Activated naive CD8-positive, alpha-beta T cell treated with anti-CD3 and anti-CD28 coated beads, Interleukin-2, amount 50 U/mL, for 16 hours (primary cell): ENCODE data around the gene PCED1A.

ENCODE experiments used
- DNase-seq: peaks from one replicate; pipeline ENCODE4 v3.0.0-alpha.2; 2020; ENCODE audit warnings: low read depth, low spot score

PCED1A gene

GRCh38 chr20:2804041-2804828, 36.2 kb downstream of the PCED1A start:
- DNase-seq: no peak

DNA sequence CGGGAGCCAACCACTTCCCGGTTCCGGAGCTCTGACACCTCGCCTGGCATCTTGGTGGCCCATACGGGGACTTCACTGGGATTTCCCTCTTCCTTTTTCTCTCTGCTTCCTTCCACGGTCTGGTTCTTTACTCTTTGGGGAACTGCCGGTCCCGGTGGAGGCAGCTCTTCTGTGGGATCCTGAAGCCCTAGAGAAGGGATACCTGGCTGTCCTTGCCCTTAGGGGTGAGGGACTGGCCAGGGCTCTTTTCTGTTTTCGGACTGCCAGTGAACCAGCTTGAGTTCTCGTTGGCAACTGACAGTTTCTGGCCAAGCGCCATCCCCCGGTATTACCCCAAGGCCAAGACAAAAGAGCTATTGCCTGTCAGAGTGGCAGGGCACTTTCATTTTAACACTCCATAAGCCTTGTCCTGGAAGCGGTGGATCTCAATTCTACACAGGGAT, 39.1 kb downstream of the PCED1A start:
- DNase-seq: no peak

GRCh38 chr20:2800521-2801285, 39.8 kb downstream of the PCED1A start, which contains the start of gene CPXM1:
TSS of gene CPXM1 (minus strand) at chr20:2800627. CDS start at chr20:2800572, 55 bp downstream.
- no peak for DNase-seq

GRCh38 chr20:2799688-2800520, 40.6 kb downstream of the PCED1A start:
- DNase-seq: no peak

DNA sequence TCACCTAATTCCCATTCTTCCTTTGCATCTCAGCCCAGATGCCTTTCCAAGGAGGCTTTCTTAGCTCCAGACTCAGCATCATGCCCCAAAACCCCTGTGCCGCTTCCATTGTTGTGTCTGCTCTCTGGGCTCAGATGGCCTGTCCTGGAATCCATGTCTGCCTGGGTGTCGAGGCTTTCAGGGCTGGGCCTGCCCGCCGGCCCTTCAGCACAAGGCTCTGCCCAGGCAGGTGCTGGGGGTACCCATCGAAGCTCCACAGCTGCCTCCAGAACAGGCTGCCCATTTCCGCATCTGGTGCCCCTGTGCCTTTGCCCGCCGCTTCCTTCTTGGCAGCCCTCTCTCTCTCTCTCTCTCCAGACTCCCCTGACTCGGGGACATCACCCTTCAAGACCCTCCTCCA, 41.2 kb downstream of the PCED1A start:
- DNase-seq: no peak

GRCh38 chr20:2798814-2799213, 41.6 kb downstream of the PCED1A start:
- no peak for DNase-seq

- no peak for DNase-seq
Measured at GRCh38 chr20:2798095-2798805, 42.2 kb downstream of the PCED1A start.

DNA sequence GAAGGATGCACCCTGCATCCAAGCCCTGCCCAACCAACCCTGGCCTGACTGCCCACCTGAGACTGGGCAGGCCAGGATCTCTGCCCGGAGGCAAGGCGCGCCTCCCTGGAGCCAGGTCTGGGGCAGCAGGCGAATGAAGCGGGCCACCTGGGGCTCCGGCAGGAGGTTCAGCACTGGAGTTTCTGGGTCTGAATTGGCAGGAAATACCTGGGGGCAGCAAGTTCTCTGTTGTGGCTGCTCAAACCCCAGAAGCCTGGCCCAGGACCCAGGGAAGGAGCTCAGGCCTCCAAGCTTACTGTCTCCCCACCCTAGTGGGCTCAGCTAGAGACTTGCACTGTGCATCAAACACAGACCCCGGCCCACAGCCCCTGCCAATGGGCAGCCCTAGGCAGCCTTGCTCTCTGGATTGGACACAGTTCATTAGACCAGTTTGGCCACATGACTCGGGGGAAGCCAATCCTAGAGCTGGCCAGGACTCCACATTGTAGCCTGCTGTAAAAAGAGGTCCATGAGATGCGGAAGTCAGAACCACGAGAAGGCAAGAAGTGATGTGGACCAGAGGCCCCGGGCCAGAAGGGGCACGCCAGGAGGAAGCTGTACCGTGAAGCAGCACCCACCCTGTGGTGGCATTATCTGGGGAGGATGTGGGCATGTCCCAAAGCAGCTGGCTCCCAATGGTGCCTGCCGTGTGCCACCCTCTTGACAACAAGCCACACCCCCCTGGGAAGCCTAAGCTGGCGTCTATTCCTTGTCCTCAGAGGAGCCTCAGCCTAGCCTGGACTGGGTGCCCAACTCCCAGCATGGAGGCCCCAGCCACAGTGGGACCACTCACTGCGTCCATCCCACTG, 43.1 kb downstream of the PCED1A start:
- no peak for DNase-seq

DNA sequence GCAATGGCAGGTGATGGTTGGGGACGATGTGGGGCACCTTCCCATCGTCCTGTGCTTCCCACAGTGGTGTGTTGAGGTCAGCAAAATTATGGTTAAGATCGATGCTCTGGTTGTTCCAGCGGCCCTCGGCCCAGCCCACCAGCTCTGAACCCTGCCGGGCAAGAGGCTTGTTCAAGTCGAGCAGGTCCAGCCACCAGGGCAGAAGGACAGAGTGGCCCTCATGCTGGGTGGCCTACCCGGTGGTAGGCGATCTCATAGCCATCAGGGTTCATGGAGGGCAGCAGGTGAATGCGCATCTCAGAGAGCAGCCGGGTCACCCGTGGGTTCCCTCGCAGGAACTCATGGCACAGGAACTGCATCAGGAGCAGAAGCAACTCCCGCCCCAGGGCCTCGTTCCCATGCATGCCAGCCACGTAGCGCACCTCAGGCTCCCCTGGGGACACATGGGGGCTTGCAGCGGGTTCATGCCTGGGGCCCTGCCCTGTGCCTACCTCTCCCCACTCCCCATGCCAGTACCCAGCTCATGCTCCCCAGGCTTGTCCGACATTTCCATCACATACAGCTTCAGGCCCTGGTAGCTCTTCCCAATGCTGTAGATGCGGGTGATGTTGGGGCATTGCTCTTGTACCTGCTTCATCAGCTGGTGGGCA, 44.3 kb downstream of the PCED1A start:
- no peak for DNase-seq

DNA sequence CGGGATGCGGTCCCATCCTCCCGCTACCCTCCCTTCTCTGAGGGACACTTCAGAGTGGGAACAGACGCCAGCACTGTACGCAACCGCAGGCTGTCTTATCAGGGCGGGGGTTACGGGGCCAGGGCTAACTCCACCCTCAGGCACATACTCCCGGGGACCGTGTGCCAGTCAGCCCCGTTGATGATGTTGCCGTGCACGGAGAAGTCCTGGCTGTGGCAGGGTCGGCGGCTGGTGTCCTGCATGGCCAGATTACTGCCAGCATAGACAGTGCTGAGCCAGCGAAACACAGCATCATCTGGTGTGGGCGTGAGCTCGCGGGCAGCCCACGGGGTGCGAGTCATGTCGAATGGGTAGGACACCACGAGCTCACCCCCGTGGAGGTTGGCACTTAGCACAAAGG, 45.0 kb downstream of the PCED1A start:
- DNase-seq: no peak

DNA sequence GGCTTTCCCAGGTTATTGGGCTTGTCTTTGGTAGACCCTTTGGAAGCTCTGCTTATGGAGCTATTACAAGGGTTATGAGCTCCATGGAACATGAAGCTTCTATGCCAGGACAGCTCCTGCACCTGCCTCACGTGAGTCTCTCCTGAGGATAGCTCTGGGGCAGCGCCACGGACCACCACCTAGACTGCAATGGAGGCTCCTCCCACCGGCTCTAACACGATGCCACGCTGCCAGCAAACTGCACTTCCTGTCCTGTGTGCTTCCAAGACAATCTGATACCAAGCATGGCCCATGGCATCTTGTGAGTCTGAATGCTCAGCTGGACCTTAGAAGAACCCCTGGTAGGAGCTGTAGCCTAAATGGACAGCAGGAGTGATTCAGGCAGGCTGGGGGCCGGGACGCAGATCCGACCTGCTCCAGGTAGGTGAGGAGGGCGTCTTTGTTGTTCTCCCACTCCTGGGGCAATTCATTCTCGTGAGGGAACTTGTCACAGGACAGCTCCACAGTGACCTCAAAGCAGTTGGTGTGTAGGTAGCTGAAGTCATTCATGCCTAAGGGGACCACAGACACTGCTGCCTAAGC, 45.5 kb downstream of the PCED1A start:
- DNase-seq: no peak

DNA sequence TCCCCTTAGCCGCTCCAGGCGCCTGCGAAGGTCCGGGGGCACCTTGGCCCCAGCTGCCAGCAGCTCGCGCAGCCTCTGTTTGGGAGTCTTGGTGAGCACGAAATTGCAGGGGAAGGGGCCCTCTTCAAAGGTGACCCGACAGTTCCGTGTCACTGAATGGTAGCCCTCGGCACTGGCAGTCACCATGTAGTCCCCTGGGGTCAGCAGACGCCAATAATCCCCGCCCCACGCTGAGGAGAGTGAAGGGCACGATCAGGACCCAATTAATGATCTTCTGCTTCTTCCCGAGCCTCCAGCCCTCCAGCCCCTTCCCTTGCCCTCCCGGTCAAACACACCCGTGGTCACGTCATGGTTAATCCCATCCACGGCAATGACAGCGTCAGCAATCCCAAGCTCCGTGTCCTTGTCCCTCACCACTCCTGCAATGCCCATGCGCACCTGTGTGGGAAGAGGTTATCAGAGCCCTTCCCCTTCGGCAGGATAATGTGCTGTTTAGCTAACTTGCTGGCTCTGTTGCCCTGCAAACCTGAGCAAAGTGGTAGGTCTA, 46.2 kb downstream of the PCED1A start:
- no peak for DNase-seq

GRCh38 chr20:2793471-2793870, 47.0 kb downstream of the PCED1A start:
- no peak for DNase-seq
